Mammary epithelial cell (primary cell): ENCODE measurements around the gene DPYSL3.

Experiments
- EZH2 ChIP-seq: IDR thresholded peaks from 2 replicates; pipeline ENCODE4 v1.6.1; 2012; ENCODE audit warnings: low read length, inconsistent platforms, borderline replicate concordance
- TF ChIP-seq, protein P1 (sequence below), 2 donors: IDR thresholded peaks in 1 of 2; conservative IDR thresholded peaks in 1 of 2; 2 replicates each; pipeline ENCODE4 v1.5.1; 2011 to 2012; ENCODE audit warnings: inconsistent platforms in 2 of 2, low read length in 2 of 2, mild to moderate bottlenecking in 2 of 2, control low read depth in 1 of 2, low read depth in 1 of 2; ENCODE audit not compliant: insufficient read depth in 1 of 2; ENCODE audit errors: extremely low read depth in 1 of 2

DNA sequence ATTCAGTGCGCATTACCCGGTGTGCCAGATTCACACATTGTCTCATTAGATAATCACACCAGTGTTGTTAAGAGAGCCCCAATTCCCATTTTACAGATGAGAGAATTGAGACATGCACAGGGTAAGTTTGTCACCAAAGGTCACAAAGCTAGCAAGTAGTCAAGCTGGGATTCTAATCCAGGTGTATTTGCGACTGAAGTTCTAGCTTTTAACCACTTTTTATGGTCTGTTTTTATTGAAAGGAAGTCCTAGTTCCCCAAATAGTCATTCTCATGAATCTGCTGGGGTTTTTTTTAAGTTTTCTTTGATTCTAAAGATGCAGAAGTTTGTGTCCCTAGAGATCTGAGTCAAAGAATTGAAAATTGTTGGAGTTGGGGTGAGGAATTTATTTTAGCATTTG lies 136.5 kb downstream of the DPYSL3 start:
- TF ChIP-seq, protein P1, sequence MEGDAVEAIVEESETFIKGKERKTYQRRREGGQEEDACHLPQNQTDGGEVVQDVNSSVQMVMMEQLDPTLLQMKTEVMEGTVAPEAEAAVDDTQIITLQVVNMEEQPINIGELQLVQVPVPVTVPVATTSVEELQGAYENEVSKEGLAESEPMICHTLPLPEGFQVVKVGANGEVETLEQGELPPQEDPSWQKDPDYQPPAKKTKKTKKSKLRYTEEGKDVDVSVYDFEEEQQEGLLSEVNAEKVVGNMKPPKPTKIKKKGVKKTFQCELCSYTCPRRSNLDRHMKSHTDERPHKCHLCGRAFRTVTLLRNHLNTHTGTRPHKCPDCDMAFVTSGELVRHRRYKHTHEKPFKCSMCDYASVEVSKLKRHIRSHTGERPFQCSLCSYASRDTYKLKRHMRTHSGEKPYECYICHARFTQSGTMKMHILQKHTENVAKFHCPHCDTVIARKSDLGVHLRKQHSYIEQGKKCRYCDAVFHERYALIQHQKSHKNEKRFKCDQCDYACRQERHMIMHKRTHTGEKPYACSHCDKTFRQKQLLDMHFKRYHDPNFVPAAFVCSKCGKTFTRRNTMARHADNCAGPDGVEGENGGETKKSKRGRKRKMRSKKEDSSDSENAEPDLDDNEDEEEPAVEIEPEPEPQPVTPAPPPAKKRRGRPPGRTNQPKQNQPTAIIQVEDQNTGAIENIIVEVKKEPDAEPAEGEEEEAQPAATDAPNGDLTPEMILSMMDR (conservative IDR thresholded peaks at IDR 0.05 in 1 of 2, IDR thresholded peaks at IDR 0.05 in 1 of 2; ENCODE audit: extremely low read depth in 1 of 2, insufficient read depth in 1 of 2, low read depth in 1 of 2, low read length in 2 of 2), result no peak
- no peak for TF ChIP-seq EZH2
